Measurements from ENCODE around the gene TBC1D2B. TPM values are rescaled to one million over a fixed set of nuclear protein-coding genes. Genes with fewer than 3 reads are reported as not detected.

Gene TBC1D2B
- polyA plus RNA-seq, 1 donor from 2014 or later: 9.4 TPM

DNA sequence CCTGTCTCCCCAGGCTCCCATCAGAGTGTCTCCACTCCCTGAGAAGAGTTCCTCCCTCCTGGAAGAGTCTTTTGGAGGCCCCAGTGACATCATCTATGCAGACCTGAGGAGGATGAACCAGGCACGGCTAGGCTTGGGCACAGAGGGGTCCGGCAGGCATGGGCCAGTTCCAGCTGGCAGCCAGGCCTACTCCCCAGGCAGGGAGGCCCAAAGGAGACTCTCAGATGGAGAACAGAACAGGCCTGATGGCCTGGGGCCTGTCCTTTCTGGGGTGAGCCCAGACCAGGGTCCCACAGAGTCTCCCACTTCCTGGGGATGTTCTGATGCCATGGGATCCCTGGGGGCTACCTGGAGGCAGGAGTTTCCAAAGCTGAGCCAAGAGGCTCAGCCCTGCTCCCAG lies 23.4 kb upstream of the TBC1D2B start:
- no peaks in the 10 kb centered on the region for H3K36me3 ChIP-seq (ENCODE audit: insufficient read depth, low read length)
- H4K20me1 ChIP-seq (ENCODE audit: insufficient read depth): no peaks in the 10 kb centered on the region

DNA sequence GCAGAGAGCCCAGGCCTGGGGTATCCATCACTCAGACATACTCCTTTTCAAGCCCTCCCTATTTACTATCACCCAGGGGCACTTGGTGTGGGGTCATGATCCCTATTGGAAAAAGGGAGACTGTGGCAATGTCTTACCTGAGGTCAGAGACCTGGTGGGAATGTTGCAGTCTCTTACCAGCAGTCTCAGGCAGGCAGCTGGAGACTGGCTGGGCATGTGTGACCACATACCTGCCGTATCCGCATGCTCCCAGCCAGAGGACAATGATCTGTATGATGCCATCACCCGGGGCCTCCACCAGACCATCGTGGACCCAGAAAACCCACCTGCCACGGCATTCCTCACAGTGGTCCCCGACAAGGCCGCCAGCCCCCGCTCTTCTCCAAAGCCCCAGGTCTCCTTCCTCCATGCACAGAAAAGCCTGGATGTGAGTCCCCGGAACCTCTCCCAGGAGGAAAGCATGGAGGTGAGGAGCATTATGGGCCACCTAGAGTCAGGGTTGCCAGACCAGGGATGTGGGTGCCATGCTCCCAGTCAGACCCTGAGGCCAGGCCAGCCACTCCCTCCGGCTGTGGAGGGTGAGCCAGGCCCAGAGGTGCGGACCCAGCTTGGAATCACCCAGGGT lies 20.7 kb upstream of the TBC1D2B start:
- no peak overlapping the region for H3K27ac ChIP-seq (ENCODE audit: low read length)
- TF ChIP-seq RAD21 (conservative IDR thresholded peaks at IDR 0.05): no peak
- TF ChIP-seq TAF1 (IDR thresholded peaks at IDR 0.05; ENCODE audit: low read depth): no peak
- TF ChIP-seq, protein P1, sequence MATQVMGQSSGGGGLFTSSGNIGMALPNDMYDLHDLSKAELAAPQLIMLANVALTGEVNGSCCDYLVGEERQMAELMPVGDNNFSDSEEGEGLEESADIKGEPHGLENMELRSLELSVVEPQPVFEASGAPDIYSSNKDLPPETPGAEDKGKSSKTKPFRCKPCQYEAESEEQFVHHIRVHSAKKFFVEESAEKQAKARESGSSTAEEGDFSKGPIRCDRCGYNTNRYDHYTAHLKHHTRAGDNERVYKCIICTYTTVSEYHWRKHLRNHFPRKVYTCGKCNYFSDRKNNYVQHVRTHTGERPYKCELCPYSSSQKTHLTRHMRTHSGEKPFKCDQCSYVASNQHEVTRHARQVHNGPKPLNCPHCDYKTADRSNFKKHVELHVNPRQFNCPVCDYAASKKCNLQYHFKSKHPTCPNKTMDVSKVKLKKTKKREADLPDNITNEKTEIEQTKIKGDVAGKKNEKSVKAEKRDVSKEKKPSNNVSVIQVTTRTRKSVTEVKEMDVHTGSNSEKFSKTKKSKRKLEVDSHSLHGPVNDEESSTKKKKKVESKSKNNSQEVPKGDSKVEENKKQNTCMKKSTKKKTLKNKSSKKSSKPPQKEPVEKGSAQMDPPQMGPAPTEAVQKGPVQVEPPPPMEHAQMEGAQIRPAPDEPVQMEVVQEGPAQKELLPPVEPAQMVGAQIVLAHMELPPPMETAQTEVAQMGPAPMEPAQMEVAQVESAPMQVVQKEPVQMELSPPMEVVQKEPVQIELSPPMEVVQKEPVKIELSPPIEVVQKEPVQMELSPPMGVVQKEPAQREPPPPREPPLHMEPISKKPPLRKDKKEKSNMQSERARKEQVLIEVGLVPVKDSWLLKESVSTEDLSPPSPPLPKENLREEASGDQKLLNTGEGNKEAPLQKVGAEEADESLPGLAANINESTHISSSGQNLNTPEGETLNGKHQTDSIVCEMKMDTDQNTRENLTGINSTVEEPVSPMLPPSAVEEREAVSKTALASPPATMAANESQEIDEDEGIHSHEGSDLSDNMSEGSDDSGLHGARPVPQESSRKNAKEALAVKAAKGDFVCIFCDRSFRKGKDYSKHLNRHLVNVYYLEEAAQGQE (IDR thresholded peaks at IDR 0.05; ENCODE audit: borderline replicate concordance): no peak
- TF ChIP-seq POLR2AphosphoS5 (IDR thresholded peaks at IDR 0.05): no peak
- TF ChIP-seq SMC3 (conservative IDR thresholded peaks at IDR 0.05; ENCODE audit: poor library complexity): no peak
- TF ChIP-seq EZH2 (IDR thresholded peaks at IDR 0.05; ENCODE audit: borderline replicate concordance, insufficient read depth, low read length, poor library complexity, severe bottlenecking): no peak
- no peak for TF ChIP-seq EP300 (conservative IDR thresholded peaks at IDR 0.05; ENCODE audit: poor library complexity, severe bottlenecking)
- TF ChIP-seq MXI1 (conservative IDR thresholded peaks at IDR 0.05; ENCODE audit: poor library complexity, severe bottlenecking): no peak
- TF ChIP-seq, protein P2, sequence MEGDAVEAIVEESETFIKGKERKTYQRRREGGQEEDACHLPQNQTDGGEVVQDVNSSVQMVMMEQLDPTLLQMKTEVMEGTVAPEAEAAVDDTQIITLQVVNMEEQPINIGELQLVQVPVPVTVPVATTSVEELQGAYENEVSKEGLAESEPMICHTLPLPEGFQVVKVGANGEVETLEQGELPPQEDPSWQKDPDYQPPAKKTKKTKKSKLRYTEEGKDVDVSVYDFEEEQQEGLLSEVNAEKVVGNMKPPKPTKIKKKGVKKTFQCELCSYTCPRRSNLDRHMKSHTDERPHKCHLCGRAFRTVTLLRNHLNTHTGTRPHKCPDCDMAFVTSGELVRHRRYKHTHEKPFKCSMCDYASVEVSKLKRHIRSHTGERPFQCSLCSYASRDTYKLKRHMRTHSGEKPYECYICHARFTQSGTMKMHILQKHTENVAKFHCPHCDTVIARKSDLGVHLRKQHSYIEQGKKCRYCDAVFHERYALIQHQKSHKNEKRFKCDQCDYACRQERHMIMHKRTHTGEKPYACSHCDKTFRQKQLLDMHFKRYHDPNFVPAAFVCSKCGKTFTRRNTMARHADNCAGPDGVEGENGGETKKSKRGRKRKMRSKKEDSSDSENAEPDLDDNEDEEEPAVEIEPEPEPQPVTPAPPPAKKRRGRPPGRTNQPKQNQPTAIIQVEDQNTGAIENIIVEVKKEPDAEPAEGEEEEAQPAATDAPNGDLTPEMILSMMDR (IDR thresholded peaks at IDR 0.05; ENCODE audit: poor library complexity, severe bottlenecking): no peak

More for the DNA sequence above, 23.4 kb upstream of the TBC1D2B start:
- no peaks in the 10 kb centered on the region for H3K9me3 ChIP-seq (ENCODE audit: low read length)
- no peak overlapping the region for H2AFZ ChIP-seq (ENCODE audit: low read depth, low read length)
- no peaks in the 10 kb centered on the region for H3K79me2 ChIP-seq (replicated peaks; ENCODE audit: insufficient read depth, low read length)
- H3K9me2 ChIP-seq (ENCODE audit: insufficient read depth, low read length): no peaks in the 10 kb centered on the region
- no peaks in the 10 kb centered on the region for H3K27me3 ChIP-seq (ENCODE audit: insufficient read depth, low read depth, low read length)
- no peak overlapping the region for H3K4me2 ChIP-seq (ENCODE audit: low read length)
- TF ChIP-seq MXI1 (conservative IDR thresholded peaks at IDR 0.05; ENCODE audit: poor library complexity, severe bottlenecking) (no peak), SMC3 (conservative IDR thresholded peaks at IDR 0.05; ENCODE audit: poor library complexity) (no peak), RAD21 (conservative IDR thresholded peaks at IDR 0.05) (no peak), EZH2 (IDR thresholded peaks at IDR 0.05; ENCODE audit: borderline replicate concordance, insufficient read depth, low read length, poor library complexity, severe bottlenecking) (no peak)
- TF ChIP-seq, protein P1 (IDR thresholded peaks at IDR 0.05; ENCODE audit: borderline replicate concordance): no peak
- H3K27ac ChIP-seq (ENCODE audit: low read length): no peak overlapping the region
- no peak overlapping the region for H3K9ac ChIP-seq (ENCODE audit: low read length)
- no peaks in the 10 kb centered on the region for H3F3A ChIP-seq (ENCODE audit: insufficient read depth, low read length, poor library complexity, severe bottlenecking)
- no peak overlapping the region for H3K4me3 ChIP-seq (ENCODE audit: low read length)

More for the DNA sequence above, 20.7 kb upstream of the TBC1D2B start:
- no peaks in the 10 kb centered on the region for H3K36me3 ChIP-seq (ENCODE audit: insufficient read depth, low read length)
- no peak overlapping the region for H3K9ac ChIP-seq (ENCODE audit: low read length)
- no peaks in the 10 kb centered on the region for H3K9me2 ChIP-seq (ENCODE audit: insufficient read depth, low read length)
- no peak overlapping the region for H3K4me2 ChIP-seq (ENCODE audit: low read length)
- no peak overlapping the region for H3K4me3 ChIP-seq (ENCODE audit: low read length)
- H4K20me1 ChIP-seq (ENCODE audit: insufficient read depth): no peaks in the 10 kb centered on the region
- no peak overlapping the region for H2AFZ ChIP-seq (ENCODE audit: low read depth, low read length)
- H3K9me3 ChIP-seq (ENCODE audit: low read length): no peaks in the 10 kb centered on the region
- no peaks in the 10 kb centered on the region for H3F3A ChIP-seq (ENCODE audit: insufficient read depth, low read length, poor library complexity, severe bottlenecking)
- no peaks in the 10 kb centered on the region for H3K27me3 ChIP-seq (ENCODE audit: insufficient read depth, low read depth, low read length)
- H3K79me2 ChIP-seq (replicated peaks; ENCODE audit: insufficient read depth, low read length): no peaks in the 10 kb centered on the region

All from neural cell (in vitro differentiated cells).